GM21390 (cell line): Measurements from ENCODE around the gene HOXD13.

Experiments
- ATAC-seq: cut with Tn5 transposase; IDR thresholded peaks from one replicate; pipeline ENCODE4 v1.9.1; 2021; ENCODE audit not compliant: unreplicated experiment

Gene HOXD13

DNA sequence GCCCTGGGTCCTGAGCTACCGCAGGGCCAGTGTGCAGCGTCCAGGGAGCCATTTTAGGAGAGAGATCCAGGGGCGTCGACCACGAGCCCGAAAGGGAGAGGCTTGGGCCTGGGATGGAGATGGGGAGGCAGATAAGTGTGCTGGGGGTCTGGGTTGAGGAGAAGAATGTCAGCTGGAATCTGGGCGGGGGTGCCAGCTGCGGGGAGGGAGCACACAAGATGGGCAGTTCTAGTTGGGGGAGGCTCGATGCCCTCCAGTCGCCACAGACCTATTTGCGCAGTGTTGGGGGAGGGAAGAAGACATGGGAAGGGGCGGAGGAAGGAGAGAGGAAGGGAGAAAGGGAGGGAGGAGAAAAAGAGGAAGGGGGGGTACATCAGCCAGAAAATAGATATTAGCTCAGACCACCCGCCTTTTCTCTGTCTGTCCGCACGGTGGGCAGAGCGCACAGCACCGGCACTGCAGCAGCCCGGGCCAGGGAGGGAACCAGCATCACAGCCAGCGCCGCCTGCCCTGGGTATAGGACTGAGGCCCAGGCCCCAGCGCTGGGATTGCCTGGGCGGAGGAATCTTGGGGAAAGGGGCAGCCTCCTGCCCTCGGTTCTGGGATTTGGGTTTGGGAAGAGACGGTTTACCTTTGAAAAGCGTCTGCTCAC lies 12.7 kb downstream of the HOXD13 start:
- ATAC-seq = no peak

DNA sequence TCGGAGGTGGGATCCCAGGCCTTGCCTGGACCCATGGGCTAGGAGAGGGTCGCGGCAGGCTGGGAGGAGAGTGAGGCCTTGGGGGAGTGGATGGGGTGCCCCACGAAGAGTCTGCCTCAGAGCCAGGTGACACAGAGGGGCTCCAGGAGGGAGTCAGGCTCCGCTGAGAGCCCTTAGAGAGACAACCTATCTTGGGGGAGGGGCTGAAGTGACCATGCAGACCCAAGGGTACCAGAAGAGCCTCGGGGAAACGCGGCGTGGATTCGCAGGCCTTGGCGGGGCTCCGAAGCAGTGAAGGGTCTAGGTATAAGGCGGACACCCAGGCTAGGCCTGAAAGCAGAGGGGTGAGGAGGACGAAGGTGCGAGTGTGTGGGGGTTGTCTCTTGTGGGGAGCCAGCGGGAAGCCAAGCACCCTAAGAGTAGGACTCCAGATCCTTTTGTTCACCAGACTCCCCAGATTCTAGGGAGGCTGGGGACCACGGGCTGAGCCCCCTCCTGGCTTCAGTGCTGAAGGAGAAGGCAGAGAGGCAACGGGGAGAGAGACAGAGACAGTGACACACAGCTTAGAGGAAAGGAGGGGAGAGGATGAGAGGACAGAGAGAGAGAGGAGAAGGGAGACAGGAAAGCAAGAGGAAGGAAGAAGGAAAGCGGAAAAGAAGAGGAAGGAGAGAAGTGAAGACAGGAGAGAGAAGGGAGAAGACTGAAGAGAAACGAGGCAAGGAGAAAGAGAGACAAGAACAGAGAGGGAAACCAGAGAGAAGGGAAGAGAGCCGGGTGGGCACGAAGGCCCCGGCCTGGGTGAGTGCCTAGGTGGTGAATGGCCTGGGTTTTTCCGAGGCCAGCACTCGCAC lies 13.4 kb downstream of the HOXD13 start:
- ATAC-seq = no peak

DNA sequence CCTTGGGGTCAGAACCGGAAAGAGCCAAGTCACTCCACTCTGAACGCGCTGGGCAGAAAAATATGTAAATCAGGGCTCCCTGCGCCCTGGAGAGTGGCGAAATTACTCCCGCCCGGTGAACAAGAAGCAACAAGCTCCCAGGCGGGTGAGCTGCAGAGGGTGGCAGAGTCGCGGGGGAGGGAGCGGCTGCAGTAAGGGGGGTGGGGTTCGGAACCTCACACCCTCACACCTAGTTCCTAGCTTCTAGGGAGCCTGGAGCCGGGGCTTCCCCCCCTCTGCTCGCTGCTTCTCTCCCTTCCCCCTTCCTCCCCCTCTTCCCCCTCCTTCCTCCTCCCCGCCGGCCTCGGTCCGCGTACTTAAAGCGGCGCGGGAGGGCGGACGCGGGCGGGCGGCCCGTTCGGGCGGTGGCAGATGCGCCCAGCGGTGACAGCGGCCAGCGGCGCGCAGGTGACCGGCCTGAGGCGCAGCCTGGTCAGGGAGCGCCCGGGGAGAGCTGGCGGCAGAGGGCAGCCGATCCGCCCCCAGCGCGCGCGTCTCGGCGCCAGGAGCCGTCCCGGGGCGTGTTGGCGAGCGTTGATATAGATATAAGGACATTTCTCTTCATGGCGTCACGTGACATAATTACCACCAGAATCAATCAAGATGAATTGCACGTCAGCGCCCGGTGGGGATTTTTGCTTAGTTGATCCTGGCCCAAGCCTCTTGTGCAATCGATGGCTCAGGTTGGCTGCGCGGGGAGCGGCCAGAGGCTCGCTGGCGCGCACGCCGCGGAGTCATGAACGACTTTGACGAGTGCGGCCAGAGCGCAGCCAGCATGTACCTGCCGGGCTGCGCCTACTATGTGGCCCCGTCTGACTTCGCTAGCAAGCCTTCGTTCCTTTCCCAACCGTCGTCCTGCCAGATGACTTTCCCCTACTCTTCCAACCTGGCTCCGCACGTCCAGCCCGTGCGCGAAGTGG lies 14.3 kb downstream of the HOXD13 start, which contains the start of gene HOXD11:
Gene HOXD11 (plus strand): TSS at position 700 of the 959 bp plus-strand sequence. CDS start 76 bp downstream, at position 776.
- no peak for ATAC-seq

DNA sequence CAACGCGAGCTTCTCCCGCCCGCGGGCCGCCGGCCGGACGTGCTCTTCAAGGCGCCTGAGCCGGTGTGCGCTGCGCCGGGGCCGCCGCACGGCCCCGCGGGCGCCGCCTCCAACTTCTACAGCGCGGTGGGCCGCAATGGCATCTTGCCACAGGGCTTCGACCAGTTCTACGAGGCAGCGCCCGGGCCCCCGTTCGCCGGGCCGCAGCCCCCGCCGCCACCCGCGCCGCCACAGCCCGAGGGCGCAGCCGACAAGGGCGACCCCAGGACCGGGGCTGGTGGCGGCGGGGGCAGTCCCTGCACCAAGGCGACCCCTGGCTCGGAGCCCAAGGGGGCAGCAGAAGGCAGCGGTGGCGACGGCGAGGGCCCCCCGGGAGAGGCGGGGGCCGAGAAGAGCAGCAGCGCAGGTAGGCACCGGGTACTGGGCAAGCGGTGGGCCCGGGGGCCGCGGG lies 15.2 kb downstream of the HOXD13 start:
- ATAC-seq = no peak

DNA sequence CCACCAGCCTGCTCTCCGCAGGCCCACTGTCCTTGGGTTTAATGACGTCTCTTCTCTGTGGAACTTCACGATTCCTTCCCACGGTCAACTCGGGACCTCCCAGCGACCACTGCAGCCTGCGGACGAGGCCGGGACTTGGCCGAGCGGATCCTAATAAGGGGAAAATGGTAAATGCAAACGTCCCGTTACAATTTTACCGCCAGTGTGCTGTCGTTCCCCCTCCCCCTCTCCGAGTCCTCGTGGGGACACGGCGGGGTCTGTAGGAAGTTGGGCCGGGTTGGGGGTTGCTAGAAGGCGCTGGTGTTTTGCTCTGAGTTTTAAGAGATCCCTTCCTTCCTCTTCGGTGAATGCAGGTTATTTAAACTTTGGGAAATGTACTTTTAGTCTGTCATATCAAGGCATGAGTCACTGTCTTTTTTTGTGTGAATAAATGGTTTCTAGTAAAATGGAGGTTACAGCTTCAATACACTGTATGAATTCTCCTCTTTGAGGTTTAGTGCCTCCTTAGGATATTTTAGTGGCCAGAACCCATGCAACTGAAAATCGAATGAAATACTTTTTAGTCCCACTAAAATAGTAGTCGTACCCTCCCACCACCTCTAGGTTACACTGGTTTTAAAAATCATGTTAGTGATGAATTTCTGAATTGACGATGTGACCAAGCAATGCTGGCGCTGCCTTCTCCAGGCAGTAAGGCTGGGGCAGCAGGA lies 16.8 kb downstream of the HOXD13 start:
- ATAC-seq = no peak

DNA sequence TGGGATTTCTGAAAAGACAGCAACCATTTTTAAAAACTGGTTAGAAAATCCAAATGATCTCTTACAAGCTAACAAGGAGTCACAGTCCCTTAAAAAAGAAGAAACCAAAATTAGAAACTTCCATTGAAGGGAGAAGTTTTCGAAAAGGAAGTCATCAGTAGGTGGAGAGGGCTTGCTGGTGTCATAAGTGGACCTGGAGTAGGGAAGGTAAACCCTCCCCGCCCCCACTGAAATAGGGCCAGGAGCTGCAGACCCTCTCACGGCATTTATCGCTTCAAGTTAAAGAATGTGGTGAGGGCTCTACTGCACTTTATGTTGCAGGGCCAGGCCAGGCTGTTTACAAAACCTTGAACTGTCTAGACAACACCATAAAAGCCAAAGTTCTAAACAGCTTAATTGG lies 17.4 kb downstream of the HOXD13 start:
- ATAC-seq = no peak

DNA sequence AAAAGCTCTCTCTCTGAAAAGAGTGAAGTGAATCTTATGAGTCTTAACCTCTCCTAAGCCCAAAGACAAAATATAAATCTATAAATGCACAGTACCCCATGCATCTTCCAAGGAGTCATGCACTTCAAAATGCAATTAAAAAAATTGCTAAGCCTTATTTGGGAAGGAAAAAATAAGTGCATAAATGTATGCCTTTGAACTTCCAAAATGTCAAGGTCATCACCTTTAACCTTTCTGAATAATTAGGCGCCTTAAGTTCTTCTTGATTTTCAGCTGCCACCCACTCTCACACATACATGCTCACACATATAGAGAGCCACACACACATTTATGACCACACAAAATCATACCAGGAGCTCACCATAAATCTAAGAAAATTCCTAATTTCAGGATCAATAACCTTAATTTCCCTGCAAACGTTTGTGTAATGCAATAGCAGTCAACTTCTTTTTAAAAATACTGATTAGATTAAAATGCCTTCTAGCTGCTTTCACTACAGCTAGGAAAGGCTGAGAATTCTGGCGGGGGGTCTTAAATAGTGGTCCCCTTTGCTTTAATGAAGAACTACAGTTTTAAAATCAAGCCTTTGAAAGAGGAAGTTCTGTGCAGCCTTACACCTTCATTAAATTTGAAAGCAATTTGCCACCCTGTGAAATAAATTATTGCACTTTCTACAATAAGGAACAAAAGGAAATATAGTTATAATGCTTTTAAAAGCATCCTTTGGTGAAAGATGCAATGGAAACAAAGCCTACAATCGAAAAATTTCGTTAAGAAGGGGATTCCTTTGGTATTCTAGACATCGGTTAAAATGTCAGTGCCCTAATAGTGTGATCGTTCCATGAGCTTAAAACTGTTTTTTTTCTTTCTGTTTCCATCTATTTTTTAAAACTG lies 18.1 kb downstream of the HOXD13 start:
- ATAC-seq = no peak

DNA sequence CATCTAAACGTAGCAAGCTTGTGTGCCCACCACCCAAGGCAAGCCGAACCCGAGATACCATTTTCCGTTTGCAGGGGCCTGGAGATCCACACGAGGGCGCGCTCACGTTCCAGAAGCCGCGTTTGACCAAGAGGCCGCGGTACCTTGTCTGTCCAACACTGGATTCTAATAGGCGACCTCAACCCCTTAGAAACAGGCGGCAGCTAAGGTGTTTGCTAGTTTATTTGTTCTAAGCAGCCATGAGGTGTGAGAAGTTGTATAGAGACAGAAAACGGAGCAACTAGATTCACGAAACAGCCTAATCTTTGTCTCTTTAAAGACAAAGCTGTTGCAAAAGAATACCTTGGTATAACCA lies 18.8 kb downstream of the HOXD13 start:
- no peak for ATAC-seq

DNA sequence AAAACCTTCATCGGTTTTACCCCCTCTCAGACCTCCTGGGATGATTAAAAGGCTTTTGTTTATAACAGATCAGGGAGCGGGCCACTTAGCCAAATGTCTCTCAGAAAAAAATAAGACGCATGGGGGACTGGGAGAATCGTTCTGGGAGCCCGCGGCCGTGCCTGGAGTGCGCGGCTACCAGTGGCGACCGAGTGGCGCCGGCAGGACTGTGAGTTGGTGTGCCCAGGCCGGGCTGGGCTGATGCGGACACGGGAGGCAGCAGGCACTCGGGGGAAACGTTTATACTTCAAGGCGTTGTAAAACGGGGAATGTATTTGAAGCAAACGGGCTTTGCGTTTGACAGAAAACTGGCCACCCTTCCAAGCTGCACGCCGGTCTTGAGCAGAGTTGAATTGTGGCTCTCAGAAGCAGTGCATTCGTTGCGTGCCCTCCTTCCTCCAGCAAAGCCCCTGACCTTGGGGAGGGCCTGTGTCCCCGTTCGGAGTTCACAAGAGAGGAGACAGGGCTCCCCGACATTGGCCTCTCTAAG lies 19.4 kb downstream of the HOXD13 start:
- no peak for ATAC-seq

DNA sequence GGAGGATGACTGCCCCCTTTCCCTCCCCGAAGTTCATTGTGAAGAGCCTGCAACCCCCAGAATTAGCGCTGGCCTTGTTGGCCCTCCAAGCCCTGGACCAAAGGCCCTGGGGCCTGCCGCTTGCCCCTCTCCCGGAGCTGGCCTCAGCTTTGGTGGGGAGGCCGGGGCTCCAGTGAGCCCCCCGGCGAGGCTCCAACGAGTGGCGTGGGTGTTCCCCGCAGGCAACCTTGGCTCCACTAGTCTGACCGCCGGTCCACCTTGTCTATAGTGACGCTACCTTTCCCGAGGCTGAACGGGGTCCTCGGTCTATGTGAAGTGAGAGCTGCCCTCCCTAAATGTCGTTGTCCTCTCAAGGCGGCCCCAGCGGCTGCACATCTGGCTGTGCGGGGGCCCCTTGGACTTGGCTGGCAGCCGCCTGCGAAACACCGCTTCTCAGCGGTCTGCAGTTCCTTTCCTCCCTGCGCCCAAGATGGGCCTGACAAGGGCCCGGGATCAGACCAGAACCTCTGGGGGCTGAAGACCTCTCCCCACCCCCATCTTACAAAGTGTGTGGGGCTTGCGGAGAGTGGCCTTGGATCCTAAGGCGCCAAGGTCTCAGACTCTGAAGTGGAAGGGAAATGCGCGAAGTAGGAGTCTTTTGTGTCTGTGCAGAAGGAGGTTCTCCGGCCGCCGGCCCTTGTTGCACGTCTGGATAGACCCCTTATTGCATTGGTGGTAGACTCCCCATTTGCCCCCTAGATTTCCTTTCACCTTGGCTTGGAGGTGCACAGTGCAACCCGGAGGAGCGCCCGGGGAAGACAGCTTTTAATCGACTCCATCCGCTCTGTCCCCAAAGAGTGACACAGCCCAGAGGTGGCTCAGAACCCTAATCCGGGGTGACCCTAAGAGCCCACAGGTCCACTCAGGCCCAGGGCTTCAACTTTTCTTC lies 20.1 kb downstream of the HOXD13 start:
- no peak for ATAC-seq

DNA sequence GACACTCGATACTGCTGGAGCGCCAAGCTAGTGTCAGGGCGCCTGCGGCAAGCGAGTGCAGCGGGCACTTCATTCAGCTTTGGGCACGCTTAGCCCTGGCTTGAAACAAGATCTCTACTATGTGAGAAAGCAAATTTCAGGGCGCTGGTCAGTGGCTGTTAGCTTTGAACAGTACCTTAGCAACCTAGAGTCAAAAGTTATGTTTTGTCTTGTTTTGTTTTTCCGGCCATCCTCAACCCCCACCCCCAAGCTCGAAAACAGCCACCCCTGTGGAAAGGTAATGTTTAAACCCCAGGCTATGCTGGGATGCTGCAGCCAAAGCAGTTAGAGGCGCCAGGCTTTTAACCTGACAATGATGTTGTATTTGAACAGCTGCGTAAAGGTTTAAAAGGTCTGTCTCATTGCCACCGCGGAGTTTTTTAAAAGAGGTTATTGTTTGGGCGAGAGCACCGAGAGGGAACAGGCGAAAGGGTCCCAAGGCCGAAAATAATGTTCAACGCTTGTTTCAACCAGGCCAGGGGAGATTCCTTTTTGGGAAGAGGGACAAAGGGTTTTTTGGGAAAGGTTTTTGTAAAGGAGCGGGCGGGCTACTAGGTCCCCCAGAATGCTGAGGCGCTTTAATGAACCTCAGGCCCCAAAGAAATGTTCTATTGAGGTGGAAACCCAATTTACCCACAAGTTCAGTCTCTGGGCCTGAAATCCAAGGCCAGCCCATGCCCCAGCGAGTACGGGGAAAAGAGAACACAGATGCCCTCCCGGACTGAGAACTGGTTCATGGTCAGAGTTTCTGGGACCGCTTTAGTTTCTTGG lies 21.8 kb downstream of the HOXD13 start:
- ATAC-seq = no peak

DNA sequence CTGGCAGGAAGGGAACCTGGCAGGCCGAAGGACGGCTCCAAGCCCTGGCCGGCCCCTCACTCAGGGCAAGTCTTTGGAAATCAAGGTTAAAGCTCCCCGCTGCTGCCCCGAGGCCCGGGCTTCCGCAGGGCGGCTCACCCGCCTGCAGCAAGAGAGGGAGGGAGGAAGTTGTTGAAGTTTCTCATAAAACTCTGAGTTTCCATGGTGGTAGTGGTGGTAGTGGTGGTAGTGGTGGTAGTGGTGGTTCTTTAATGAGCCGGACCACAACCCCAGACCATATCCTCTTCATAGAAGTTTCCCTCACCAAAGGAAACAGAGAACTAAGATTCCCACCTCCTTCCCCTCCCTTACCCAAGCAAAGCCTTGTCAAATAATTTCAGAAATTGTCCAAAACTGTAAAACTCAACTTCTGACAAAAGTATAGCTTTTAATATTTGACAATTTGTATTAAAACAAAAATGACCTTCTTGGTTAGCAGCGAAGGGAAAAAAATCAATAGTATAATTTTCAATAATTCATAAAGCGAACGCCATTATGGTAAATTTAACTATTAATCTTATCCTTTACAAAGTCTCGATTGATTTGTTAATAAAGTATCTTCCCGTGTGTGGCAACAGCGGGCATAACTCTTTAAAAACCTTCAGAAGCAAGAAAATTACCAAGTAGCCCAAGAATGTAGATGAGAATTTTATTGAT lies 22.6 kb downstream of the HOXD13 start:
- ATAC-seq = no peak

DNA sequence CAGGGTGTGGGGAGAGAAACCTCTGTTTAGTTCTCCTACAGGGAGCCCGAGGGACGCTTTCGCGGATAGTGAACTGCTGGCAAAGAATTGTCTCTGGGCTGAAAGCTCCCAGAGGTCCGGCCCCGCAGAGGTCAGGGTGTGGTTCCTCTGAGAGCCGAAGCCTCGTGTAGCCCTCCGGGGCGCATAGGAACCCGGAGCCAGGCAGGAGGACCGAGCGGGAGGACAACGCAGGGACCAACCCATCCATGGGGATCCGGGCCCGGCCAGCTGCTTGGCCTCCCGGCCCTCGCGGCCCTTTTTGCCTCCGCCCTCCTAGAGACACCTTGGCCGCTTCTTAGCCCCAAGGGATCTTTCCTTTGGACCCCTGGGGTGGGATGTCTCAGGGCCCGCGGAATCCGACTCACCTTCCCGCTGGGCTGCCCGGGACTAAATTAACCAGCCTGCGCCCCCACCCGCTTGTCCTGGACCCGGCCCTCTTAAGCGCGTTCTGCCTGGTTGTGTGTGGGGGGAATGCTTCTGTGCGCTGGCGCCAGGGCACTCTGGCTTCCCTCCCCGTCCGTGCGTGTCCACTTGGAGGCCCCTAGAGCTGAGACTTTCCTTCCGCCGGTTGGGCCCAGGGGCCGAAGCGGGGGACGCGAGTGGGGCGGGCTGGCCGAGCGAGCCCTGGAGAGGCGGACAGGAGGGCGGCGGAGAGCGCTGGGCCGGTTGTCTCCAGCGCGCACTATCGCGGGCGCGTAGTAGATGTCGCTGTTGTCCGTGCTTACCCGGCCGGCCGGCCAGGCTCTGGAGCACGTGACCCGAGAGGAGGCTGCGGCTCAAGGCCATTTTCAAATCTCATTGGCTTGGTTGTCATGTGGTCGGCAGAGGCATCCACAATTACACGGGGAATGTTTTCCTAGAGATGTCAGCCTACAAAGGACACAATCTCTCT lies 23.6 kb downstream of the HOXD13 start, which contains the start of gene HOXD10:
Gene HOXD10 (plus strand): TSS at position 896 of the 931 bp plus-strand sequence. CDS start 56 bp downstream, outside the sequence.
- ATAC-seq = no peak

DNA sequence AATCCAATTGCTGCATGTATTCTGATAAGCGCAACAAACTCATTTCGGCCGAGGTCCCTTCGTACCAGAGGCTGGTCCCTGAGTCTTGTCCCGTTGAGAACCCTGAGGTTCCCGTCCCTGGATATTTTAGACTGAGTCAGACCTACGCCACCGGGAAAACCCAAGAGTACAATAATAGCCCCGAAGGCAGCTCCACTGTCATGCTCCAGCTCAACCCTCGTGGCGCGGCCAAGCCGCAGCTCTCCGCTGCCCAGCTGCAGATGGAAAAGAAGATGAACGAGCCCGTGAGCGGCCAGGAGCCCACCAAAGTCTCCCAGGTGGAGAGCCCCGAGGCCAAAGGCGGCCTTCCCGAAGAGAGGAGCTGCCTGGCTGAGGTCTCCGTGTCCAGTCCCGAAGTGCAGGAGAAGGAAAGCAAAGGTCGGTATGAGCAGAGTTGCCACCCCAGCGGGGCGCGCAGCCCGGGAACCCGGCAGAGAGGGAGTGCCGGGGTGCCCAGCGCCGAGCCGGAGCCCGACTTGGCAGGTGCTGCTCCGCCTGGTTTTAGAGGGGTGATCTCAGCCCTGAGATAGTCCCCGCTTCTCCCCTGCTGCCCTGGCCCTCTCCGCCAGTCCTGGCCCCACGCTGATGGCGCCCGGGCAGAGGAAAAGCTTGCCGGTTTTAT lies 24.8 kb downstream of the HOXD13 start:
- ATAC-seq = no peak

DNA sequence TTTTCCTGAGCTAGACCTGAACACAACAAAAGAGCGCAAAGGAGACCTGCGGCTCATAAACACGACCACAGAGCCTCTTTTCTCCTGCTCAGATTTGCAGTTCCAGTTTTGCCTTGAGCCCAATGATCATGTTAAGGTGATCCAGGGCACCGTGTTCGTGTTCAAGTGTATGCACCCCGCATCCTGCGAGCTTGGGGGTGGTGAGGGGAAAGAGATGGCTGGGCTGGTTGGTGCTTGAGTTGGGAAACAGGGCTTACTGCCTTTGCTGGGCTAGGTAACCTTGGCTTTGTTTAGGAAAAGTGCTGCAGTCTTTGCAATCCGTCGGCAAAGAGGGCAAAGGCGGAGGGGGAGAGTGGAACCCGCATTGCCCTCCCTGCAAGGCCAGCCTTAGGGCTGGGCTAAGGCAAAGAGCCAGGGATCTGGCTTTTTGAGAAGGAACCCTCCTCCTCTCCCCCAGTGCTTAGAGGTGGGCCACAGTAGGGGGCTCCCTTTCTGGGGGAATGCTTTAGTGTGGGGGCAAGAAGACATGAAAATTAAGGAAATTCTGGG lies 25.4 kb downstream of the HOXD13 start:
- ATAC-seq = no peak
